NB4 (cell line): ENCODE data around the gene NAGA.

Experiments
- CTCF ChIP-seq: IDR thresholded peaks from one replicate; pipeline ENCODE4 v1.5.1; 2012; ENCODE audit warnings: low read depth, low read length
- MAX ChIP-seq: IDR thresholded peaks from 2 replicates; pipeline ENCODE4 v1.6.1; 2011; ENCODE audit warnings: low read depth, low read length
- POLR2A ChIP-seq: IDR thresholded peaks from 2 replicates; pipeline ENCODE4 v1.6.1; 2011; ENCODE audit warnings: mild to moderate bottlenecking; ENCODE audit not compliant: insufficient read length; ENCODE audit errors: extremely low read depth

- TF ChIP-seq MAX (peak; percentile 52), CTCF (peak; percentile 81), POLR2A (peak; percentile 76)
Observed at GRCh38 chr22:42090596-42091454, 20.2 kb upstream of the NAGA start, which contains the start of gene NDUFA6.
